Tibial nerve (tissue), 3 donors: ENCODE data around the gene SULT1A4.
"Not testable (repeated sequence)": the region's sequence is repeated elsewhere in the genome, so short reads cannot be mapped to it uniquely, and the experiment has no call there.

Source experiments
- CTCF ChIP-seq, 5 experiments: fragments of 200-600 bp in 3 of 5; fragments of 450-650 bp in 2 of 5; sonication (generic) in 3 of 5; IDR thresholded peaks; one replicate each; pipeline ENCODE4 v1.5.1; 2016 to 2019; ENCODE audit warnings: antibody characterized with exemption in 5 of 5, mild to moderate bottlenecking in 3 of 5, moderate library complexity in 2 of 5
- POLR2A ChIP-seq, 2 donors: fragments of 450-650 bp; IDR thresholded peaks; one replicate each; pipeline ENCODE4 v1.6.1; 2017; ENCODE audit warnings: antibody characterized with exemption in 2 of 2, mild to moderate bottlenecking in 2 of 2, moderate library complexity in 2 of 2

- TF ChIP-seq CTCF, POLR2A (IDR thresholded peaks at IDR 0.05): not testable (repeated sequence)
These were observed 6.5 kb downstream of the SULT1A4 start for GRCh38 chr16:29465985-29466824.
